GM13977 (cell line): Measurements from ENCODE around the gene IFT20.

Experiments used
- DNase-seq: peaks from one replicate; pipeline ENCODE4 v3.0.0; 2012; ENCODE audit warnings: low spot score
- CTCF ChIP-seq: IDR thresholded peaks from 2 replicates; pipeline ENCODE4 v1.5.1; 2012; ENCODE audit warnings: mild to moderate bottlenecking, control low read depth; ENCODE audit not compliant: insufficient read depth; ENCODE audit errors: extremely low read depth, missing control alignments
- in situ Hi-C: fragments of 300-500 bp; cut with MboI; formaldehyde crosslinking; loops from one replicate; pipeline ENCODE4 v1.12.0; 2022; ENCODE audit warnings: low sequenced_read_pairs, low pct_unique_long_range_greater_than_20kb, mixed read lengths, inconsistent platforms; ENCODE audit not compliant: unreplicated experiment

Gene IFT20

GRCh38 chr17:28369684-28370034 lies 34.4 kb upstream of the IFT20 start:
- in situ Hi-C loops: no loop called here
- TF ChIP-seq CTCF: no peak
- DNase-seq: no peak

GRCh38 chr17:28368915-28369683 lies 33.8 kb upstream of the IFT20 start:
- DNase-seq: no peak
- in situ Hi-C loops: no loop called here
- no peak for TF ChIP-seq CTCF

GRCh38 chr17:28368306-28368831 lies 33.1 kb upstream of the IFT20 start:
- DNase-seq: no peak
- TF ChIP-seq CTCF: no peak
- in situ Hi-C loops: no loop called here

- no peak for TF ChIP-seq CTCF
- DNase-seq: no peak
- in situ Hi-C loops: no loop called here
Measured at GRCh38 chr17:28367641-28368305, 32.5 kb upstream of the IFT20 start.

- no peak for DNase-seq
- TF ChIP-seq CTCF: peak; percentile 5
- in situ Hi-C loops: no loop called here
Measured at GRCh38 chr17:28366605-28367004, 31.3 kb upstream of the IFT20 start.

GRCh38 chr17:28365487-28365886 lies 30.2 kb upstream of the IFT20 start:
- no peak for TF ChIP-seq CTCF
- no peak for DNase-seq
- in situ Hi-C loops: no loop called here
